ENCODE results near the gene ATOH1. TPM values are rescaled to one million over a fixed set of nuclear protein-coding genes. Genes with fewer than 3 reads are reported as not detected.

ATOH1 gene
- total and polyA plus RNA-seq, 10 of the 15 experiments (the other 5 are each of a cell fraction or from before 2014, with no cell fraction given): not detected

- intact Hi-C loops (cut with micrococcal nuclease; ENCODE audit: unreplicated experiment) (no loop called here), in situ Hi-C loops (cut with MboI) (no loop called here)
- Histone ChIP-seq H3K27me3 (replicated peaks in 1 of 2; ENCODE audit: control insufficient read depth in 2 of 2, insufficient read depth in 2 of 2, low read length in 1 of 2) (no peaks in the 10 kb centered on the region), H3K4me1 (ENCODE audit: control insufficient read depth, insufficient read depth, low read length) (no peaks in the 10 kb centered on the region), H3K9me3 (replicated peaks; ENCODE audit: control insufficient read depth, insufficient read depth, low read length) (no peaks in the 10 kb centered on the region), H3K36me3 (ENCODE audit: control insufficient read depth in 2 of 2, insufficient read depth in 2 of 2, low read length in 1 of 2) (no peaks in the 10 kb centered on the region), H3K4me3 (no peak overlapping the region), H3K79me2 (ENCODE audit: control insufficient read depth, insufficient read depth, low read length) (no peaks in the 10 kb centered on the region), H3K27ac (ENCODE audit: control insufficient read depth, insufficient read depth) (no peak overlapping the region), H3K9ac (ENCODE audit: control insufficient read depth, insufficient read depth, low read length) (no peak overlapping the region), H3K4me2 (ENCODE audit: control insufficient read depth, insufficient read depth) (no peak overlapping the region), H2AFZ (ENCODE audit: control insufficient read depth, low read depth, low read length) (no peak overlapping the region), H4K20me1 (ENCODE audit: control insufficient read depth, insufficient read depth) (no peaks in the 10 kb centered on the region)
- ChIA-PET RAD21 (ENCODE audit: unreplicated experiment) (no interaction called here), SMC1A (ENCODE audit: uncharacterized antibody, unreplicated experiment) (no interaction called here), CTCF (no interaction called here), POLR2A (no interaction called here)
- no TSS peak for BruUV-seq (replicated peaks)
- FAIRE-seq: no peak
- DNase-seq (ENCODE audit: low read depth, low spot score): no peak
- no peak for ATAC-seq
- TF ChIP-seq ZNF592 (IDR thresholded peaks at IDR 0.05): no peak
- TF ChIP-seq TAF1 (IDR thresholded peaks at IDR 0.05; ENCODE audit: borderline replicate concordance, low read depth, low read length): no peak
- TF ChIP-seq JUNB (IDR thresholded peaks at IDR 0.05): no peak
- no peak for TF ChIP-seq CREM (IDR thresholded peaks at IDR 0.05; ENCODE audit: low read depth)
- no peak for TF ChIP-seq POU2F2 (IDR thresholded peaks at IDR 0.05; ENCODE audit: borderline replicate concordance, low read depth, low read length)
- no peak for TF ChIP-seq GABPA (IDR thresholded peaks at IDR 0.05; ENCODE audit: low read depth)
- no peak for TF ChIP-seq BCL11A (IDR thresholded peaks at IDR 0.05; ENCODE audit: low read depth, low read length)
- TF ChIP-seq MYC (IDR thresholded peaks at IDR 0.05; ENCODE audit: insufficient read depth, insufficient read length, insufficient replicate concordance, low read length, severe bottlenecking): no peak
- no peak for TF ChIP-seq TBL1XR1 (IDR thresholded peaks at IDR 0.05; ENCODE audit: low read depth, low read length)
- WGBS (ENCODE audit: insufficient coverage, insufficient replicate concordance, low lambda C conversion rate, missing lambda C conversion rate): 44% methylated on average over 4 of the region's 4 CpGs
Observed at GRCh38 chr4:93802045-93802444, 26.5 kb upstream of the ATOH1 start.

Measured in GM12878 (cell line).